OCI-M2 (cell line): ENCODE measurements around the gene CLSTN2.

ENCODE experiments used
- DNase-seq: peaks from one replicate; lab custom pipeline; 2025; ENCODE audit not compliant: unreplicated experiment; lab: John Stamatoyannopoulos, UW

Gene CLSTN2

DNA sequence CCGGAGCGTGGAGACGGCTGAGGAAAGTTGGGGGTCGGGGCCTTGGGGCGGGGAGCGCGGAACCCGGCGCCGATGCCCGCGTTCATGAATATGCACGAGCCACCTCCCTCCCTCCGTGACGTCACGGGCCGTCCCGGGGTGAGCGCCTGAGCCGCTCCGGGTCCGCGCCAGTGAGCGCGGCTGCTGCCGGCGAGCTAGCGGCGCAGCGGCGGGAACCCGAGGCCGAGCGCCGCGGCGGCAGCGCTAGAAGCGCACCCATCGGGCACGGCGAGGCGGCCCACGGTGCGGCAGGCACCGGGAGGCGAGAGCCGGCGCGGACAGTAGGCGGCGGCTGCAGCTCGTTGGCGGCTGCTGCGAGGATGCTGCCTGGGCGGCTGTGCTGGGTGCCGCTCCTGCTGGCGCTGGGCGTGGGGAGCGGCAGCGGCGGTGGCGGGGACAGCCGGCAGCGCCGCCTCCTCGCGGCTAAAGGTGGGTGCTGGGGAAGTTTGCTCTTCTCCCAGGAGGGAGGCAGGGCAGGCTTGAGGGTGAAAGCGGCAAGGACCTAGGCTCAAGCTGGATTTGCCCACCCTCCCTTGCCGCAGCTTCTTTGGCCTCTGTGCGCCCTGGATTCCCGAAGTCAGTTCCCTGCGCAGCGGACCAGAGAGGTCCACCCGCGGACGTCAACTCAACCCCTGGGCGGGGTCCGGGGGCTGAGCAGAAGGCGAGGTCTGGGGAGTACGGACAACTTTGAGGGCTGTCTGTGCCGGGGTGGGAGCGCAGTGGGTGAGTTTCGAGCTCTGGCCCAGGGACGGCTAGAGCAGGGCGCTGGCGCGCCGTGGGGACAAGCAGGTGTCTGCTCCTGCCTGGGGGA, at the start of gene CLSTN2:
Gene CLSTN2, plus strand, starts transcription at position 170 of the 850 bp plus-strand sequence.
- DNase-seq = no peak

DNA sequence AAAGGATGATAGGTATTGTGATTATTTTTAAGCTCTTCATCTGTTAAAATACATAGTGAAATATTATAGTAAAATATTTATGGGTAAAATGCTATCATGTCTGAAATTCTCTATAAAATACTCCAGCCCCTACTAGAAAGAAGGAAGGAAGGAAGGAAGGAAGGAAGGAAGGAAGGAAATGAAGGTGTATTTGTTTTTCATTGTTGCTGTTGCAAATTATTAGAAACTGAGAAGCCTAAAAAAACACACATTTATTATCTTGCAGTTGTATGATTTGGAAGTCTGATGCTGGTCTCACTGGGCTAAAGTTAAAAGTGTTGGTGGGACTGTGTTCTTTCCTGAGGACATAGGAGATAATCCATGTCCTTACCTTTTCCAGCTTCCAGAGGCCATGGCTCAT, 47.6 kb upstream of the CLSTN2 start:
- DNase-seq = no peak

DNA sequence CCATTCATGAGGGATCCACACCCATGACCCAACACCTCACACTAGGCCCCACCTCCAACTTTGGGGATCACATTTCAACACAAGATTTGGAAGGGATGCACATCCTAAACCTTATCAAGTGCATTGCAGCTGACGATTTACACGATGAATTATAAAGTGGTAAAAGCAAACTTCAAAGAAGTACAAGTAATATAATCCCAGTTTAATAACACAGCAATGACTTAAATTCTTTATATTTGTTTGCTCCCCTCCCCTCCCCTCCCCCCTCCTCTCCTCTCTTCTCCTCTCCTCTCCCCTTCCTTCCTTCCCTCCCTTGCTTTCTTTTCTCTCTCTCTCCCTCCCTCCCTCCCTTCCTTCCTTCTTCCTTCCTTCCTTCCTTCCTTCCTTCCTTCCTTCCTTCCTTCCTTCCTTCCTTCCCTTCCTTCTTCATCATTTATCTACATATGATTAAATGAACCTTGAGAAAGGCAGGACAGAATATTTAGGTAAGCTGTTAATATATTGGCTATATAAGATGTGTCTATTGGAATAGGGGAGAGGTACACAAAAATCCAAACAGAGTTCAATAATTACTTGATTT, 46.3 kb upstream of the CLSTN2 start:
- DNase-seq = no peak

DNA sequence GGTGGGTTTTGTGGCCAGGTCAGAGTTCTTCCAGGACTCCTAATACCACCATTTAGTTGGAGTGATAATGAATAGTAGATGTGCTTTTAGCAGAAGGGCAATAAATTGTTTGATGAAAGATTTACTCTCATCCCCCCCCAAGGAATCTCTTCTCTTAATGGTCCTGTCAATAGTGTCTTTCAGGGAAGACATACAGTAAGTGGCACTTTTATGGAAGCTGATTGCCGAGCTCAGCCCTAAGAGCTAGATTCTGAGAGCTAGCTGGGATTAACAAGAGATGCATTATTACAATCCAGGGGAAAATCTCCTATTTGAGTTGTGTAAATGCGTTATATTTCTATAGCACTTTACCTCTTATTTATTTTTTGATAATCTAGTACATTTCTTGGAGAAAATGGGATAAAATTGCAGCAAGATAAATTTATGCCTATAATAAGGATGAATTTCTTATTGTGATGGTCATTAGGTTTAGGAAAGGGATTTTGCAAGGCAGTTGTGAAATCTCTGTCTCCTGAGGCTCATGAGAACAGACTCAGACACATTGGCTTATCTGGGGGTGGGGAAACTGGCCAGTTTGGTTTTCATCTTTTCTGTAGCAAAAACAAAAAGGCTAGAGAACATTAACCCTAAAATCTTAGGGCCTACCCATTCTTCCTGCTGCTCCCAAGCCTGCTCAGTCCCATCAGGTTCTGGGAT, 41.6 kb upstream of the CLSTN2 start:
- DNase-seq = no peak

DNA sequence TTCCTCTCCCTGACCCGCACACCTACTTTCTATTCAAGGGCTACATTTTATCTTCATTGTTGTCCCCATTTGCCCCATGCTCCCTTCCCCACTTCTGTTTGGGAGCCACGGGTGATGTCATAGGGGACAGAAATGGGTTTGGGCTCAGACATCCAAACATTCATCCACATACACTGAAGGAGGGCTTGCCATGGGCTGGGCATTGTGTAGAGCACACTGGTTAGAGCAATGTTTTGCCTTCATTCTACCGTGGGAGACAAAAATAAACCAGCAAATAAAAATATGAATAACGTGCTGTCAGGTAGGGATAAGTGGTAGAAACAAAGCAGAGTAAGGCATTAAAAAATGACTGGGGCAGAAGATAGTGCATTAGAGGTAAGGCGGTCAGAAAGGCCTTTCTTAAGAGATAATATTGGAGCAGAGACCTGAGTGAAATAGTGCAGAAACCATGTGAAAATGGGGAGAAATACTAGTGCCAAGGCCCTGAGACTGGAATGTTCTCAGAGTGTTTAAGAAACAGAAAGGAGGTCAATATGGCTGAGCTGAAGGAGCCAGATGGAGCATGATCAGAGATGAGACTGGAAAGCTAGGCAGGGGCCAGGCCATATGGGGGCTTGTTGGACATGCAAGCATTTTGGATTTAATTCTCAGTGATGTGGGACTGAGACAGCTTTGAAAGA, 40.9 kb upstream of the CLSTN2 start:
- DNase-seq = no peak

DNA sequence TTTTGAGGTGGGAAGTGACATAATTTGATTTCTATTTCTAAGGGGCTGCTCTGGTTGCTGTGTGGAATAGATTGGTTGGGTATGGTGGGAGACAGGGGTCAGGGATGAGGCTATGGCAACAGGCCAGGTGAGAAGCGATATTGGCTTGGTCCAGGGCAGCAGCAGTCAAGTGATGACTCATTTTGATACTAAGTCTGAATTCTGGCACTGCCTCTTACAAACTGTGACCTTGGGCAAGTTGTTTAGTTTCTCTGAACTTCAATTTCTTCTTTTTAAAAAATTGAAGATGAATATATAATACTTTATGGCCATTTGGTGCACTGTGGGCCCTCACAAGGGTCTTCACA, 40.4 kb upstream of the CLSTN2 start:
- no peak for DNase-seq

DNA sequence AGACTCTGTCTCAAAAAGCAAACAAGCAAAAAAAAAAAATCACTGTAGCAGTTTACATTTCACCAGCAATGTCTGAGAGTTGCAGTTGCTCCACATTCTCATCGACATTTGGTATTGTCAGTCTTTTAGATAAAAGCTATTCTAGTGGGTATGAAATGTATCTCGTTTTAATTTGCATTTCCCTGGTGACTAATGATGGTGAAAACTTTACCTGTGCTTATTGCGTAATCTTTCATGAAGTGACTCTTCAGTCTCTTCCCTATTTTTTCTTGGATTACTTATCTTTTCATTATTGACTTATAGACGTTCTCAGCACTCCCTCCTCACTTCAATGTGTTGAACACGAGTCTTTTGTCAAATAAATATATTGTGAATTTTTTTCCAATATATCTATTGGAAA, 37.2 kb upstream of the CLSTN2 start:
- no peak for DNase-seq

DNA sequence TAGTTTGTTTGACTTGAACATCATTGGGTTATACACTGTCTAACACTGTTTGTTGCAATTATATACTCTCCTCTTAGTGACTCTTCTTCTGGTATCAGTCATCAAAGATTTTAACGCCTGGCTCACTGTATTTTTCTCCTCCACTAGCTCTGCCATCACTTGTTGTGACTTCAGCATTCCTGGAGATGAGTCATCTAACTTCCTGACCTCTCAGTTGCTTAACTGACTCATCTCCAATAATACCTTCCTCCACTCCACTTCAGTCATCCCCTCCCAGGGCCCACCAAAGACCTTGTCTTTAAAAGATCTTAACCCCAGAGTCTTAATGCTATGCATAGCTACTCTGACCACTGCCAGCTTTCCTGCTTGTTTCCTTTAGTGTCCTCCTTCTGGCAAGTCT, 28.6 kb upstream of the CLSTN2 start:
- DNase-seq = no peak

DNA sequence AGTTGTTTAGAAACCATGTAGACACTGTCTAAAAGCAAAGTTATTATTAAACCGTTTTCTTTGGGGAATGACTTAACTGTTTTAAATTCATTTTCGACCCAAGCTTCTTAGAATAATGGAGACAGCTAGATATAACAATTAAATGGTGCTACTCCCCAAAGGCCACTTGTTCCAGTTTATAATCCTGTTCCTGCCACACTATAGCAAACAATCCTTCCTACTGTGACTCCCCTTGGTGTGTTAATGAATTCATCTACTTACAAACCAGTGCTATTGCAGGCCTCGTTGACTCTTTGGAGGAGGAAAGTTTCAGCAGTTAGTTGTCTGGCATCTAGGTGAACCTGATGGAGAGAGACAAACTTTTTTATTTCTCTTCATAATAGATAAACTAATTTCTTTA, 25.2 kb upstream of the CLSTN2 start:
- no peak for DNase-seq

DNA sequence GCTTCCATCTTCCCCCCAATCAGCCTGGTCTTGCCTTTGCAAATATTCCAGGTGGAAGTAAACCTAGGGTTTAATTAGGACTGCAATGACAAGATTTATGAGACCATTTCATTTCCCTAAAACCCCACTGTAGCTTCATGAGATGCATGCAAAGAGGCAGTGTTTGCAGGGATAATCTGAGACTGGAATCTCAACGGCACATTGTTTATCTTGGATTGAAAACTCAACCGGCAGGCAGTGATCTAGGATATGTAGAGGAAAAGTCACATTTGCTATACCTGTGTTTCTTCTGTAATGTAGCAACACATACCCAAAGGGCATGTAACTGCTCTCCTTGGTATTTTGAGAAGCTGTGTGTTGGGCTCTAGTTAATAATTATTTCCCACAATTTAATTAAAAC, 18.7 kb upstream of the CLSTN2 start:
- no peak for DNase-seq

DNA sequence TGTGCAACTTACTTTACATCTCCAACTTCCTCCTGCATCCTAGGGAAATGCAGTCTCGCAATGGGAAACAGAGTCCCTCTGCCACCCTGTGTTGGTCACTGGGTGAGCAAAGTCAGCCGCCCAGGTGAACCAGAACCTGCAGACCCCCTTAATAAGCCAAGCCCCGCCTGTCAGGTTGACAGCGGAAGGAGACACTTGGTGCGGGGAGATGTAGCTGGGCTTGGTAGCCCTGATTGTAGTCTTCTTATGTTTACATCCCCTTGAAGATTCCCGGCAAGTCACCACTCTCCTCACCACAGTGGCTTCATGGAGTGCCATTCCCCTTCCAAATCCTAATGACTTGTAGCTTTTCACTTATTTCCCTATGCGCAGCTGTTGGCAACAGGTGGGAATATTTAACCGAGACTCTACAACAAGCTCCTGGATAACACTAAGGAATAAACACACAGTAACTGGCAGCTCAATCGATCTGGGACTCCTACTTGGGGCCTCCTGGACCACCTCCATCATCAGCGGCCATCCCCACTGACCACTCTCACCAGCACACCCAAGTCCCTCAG, 17.7 kb upstream of the CLSTN2 start:
- DNase-seq = no peak

DNA sequence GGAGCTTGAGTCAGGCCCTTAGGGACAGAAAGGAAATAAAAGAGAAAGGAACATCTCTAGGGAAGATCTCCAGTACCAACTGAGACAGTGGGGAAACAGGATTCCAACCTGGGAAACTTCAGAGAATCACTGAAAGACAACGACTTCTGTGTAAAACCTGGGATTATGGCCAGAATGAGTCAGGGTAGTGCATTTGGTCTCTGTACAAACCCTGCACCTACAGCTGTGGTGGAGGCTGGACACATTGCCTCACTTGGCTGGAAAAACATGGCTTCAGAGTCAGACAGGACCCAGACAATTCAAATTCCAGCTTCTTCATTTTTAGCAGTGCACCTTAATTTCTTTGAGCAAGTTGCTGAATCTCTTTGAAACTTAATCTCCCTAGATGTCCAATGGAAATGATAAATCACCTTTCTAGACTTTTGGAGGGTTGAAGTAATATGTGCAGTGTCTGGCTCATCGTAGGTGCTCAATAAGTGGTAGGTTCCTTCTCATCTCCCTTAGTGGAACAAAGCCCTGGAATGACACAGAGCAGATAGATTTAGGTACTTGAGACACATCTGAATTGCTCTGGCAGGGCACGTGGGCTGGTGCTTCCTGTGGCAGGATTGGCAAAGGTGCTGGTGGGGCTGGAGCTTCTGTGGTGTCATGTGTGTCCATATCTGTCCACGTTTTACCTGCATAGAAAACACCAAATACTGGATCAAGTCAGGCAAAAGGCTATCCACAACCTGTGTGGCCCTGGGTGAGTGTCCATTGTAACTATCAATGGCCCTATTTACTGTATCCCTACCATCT, 6.1 kb upstream of the CLSTN2 start:
- no peak for DNase-seq

DNA sequence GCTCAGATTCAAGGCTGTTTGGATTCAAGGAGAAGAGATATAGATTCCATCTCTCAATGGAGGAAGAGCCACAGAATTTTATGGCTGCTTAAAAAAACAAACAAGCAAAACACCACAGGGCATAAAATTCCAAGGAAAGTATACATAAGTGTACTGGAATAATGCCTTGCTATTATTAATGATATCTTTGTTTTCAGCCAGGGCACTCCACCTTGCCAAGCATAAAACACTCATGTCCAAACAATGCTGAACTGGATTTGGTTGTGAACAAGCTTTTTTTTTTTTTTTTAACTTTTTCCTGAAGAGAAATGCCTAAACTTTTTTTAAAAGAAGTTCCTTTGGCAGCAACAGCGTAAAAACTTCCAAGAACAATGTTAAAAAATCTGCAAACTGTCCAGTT, 4.8 kb upstream of the CLSTN2 start:
- DNase-seq = no peak

DNA sequence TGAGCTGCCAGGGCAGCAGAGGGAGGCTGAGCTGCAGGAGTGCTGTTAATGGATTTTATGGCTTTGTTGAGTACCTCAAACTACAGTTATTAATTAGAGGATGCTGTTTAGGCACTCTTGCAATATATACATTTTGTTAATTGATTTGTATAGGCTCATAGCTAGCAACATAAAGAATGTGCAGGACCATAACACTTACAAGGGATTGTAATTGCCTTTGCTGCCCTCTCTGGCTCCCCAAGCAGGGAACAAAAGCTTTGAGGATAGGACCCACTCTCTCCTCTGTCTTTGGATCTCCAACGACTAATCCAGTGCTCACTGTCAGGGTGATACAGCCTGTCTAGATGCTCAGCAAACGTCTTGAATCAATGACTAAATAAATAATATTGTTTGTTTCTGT, 1.2 kb upstream of the CLSTN2 start:
- DNase-seq = no peak

DNA sequence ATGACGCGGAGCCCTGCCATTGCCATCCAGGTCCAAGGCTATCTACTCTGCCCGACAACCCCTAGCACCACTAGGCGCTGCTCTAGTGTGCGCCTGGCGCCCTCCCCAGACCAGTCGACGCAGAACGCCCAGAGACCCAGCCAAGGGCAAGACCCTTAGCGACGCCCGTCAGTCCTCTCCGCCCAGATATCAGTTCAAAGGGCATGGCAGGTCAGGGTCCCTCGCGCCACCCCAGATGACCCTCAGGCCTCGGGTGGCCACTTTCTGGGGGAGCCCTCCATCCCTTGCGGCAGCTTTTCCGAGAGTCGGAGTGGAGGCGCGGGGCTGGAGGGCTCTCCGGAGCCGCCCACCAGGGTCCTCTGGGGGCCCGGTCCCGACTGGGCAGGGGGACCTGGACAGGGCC, 371 bp upstream of the CLSTN2 start:
- DNase-seq = no peak

DNA sequence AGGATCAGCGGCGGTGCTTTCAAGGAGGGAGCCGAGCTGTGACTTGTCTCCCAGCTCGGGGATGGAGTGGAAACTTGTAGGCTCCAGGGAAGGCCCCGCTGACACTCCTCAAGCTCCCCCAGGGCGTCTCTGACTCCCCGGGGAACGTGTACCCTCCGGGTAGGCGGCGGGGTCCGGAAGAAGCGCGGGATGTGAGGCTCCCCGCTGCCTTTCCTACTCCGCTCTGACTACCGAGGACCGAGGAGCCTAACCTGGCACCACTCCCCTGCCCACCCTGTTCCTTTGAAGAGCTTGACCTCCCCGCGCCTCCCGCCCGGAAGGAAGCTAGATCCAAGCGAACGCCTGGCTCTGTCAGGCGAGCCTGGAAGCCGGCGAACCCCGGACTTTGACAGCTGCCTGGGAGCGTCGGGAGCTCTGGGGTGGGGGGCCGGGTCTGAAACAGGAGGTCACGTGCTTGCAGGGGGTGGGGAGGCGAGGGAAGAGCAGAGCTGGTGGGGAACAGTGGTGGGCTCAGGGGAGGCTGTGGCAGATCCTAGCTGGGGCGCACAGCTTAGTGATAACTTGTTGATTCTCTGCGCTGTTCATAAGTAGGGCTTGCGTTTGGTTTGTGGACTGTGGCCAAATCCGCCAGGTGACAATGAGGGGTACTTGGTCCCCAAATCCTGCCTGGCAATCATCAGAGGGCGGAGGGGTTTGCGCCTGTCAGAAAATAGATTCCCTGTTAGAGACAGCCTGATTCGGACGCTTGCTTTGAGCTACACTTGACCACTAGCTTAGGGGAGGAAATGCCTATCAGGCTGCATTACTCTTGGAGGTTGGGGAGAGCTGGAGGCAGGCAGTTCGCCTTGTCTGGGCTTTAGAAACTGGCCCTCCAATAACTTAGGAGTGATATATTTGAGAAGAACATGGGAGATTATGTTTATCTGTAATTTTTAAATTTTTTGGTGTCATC, 1.2 kb downstream of the CLSTN2 start:
- DNase-seq = no peak

DNA sequence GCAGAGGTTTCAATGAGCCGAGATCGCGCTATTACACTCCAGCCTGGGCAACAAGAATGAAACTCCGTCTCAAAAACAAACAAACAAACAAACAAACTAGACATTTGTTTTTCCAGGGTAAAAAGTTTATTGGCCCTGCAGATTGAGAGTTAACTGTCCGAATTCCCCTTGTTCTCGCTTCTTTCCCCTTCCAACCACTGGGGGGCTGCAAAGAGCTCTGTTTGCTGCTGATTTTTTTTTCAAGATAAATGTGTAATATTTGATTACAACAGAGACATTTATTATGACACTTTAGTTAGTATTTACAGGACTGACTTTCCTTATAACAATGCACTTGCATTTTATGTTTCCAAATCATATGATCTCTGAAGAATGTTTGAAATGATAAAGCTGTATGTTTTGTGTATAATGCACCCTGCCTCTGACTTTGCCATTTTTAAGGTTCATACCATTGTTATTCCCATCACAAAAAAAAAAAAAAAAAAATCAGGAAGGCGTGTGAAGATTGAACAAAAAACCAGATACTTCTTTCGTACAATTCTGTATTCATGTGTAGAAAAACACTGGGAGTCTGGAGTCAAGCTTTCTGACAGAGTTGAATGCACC, 2.8 kb downstream of the CLSTN2 start:
- no peak for DNase-seq

DNA sequence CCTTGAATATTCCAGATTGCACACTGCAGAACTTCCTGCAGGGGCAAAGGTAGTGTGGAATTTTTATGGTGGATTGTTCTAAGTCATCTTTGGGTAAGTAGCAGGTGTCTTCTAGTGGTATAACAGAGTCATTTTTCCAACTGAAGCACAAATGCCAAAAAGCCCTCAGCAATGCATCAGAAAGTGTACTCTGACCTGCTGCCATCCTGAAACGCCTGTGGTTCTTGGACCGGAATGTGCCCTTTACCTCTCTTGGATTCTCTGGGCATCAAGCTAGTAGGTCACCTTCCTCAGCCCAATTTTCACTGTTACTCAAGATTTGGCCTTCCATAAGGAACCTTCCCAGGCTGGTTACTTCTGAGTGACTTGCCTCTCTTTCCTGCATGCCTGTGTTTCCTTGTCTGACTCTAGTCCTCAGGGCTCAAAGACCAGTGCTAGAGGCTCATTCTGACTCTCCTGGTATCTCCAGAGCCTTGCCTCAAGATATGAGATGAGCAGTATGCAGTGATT, 4.8 kb downstream of the CLSTN2 start:
- no peak for DNase-seq

DNA sequence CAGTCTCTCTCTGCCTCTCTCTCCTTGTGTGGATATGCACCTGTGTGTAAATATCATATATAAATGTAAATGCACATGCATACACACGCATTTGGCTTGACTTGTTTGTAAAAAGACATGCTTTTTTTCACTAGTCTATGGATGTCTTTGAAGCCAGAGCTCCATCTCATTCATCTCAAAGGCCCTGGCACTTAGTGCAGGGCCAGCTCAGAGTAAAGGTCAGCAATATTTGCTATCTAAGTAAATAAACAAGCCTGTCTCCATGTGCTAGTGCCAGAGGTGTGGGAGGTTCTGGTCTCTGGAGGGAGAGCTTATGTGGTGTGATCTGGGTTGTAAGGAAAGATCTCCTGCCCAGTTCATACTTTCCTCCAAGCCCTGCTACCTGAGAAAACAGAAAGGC, 5.6 kb downstream of the CLSTN2 start:
- DNase-seq = no peak
